Omental fat pad (tissue), 4 donors: Measurements from ENCODE around the gene CDH15. TPM values are rescaled to one million over a fixed set of nuclear protein-coding genes. Genes with fewer than 3 reads are reported as not detected.
"Not testable (repeated sequence)": the region's sequence is repeated elsewhere in the genome, so short reads cannot be mapped to it uniquely, and the experiment has no call there.

Source experiments
- ATAC-seq: fragments of 150-250 bp; one replicate; pipeline ENCODE4 v1.9.1; 2016; ENCODE audit warnings: mild to moderate bottlenecking, moderate library complexity; ENCODE audit not compliant: low FRiP score
- DNase-seq: peaks from one replicate; pipeline ENCODE4 v3.0.0-alpha.2; 2019; ENCODE audit warnings: low spot score
- CTCF ChIP-seq, 3 donors: fragments of 450-650 bp; IDR thresholded peaks; one replicate each; pipeline ENCODE4 v1.5.1; 2016 to 2017; ENCODE audit warnings: antibody characterized with exemption in 3 of 3, mild to moderate bottlenecking in 3 of 3, moderate library complexity in 2 of 3
- total RNA-seq, 4 donors: library from RNA; depleted of rRNA; stranded (reverse); fragments of >200 nt; gene quantifications; one replicate each; pipeline ENCODE4 v1.1.0, GENCODE V29; 2016

CDH15 gene
- total RNA-seq, 4 donors from 2014 or later, result not detected

GRCh38 chr16:89163297-89163696 is 8.3 kb upstream of the CDH15 start:
- ATAC-seq, result no peak
- TF ChIP-seq CTCF (IDR thresholded peaks at IDR 0.05), result no peak
- no peak for DNase-seq

GRCh38 chr16:89164436-89164835 is 7.1 kb upstream of the CDH15 start:
- no peak for DNase-seq
- no peak for TF ChIP-seq CTCF (IDR thresholded peaks at IDR 0.05)
- no peak for ATAC-seq

GRCh38 chr16:89164847-89165680 is 6.5 kb upstream of the CDH15 start:
- DNase-seq, result no peak
- ATAC-seq, result no peak
- TF ChIP-seq CTCF (IDR thresholded peaks at IDR 0.05), result no peak

GRCh38 chr16:89165681-89165979 is 5.9 kb upstream of the CDH15 start:
- not testable (repeated sequence) for DNase-seq, ATAC-seq

GRCh38 chr16:89166696-89167424 is 4.7 kb upstream of the CDH15 start:
- TF ChIP-seq CTCF (IDR thresholded peaks at IDR 0.05), result no peak
- DNase-seq (no peak), ATAC-seq (no peak)

GRCh38 chr16:89167425-89167941 is 4.1 kb upstream of the CDH15 start:
- DNase-seq (peak; percentile 81), ATAC-seq (no peak)
- peak in 1 of 3 donors; percentile 21 for TF ChIP-seq CTCF (IDR thresholded peaks at IDR 0.05)

GRCh38 chr16:89168381-89169189 is 3.0 kb upstream of the CDH15 start:
- DNase-seq (no peak), ATAC-seq (no peak)
- no peak for TF ChIP-seq CTCF (IDR thresholded peaks at IDR 0.05)
